RWPE2 (cell line): ENCODE results near the gene COX6A2.

Experiments used
- ATAC-seq: fragments of 200-7000 bp; cut with Tn5 transposase; 3 replicates; pipeline ENCODE4 v1.9.1; 2021; ENCODE audit warnings: low read depth
- DNase-seq: peaks from one replicate; pipeline ENCODE4 v3.0.0-alpha.2; 2020; ENCODE audit warnings: low spot score
- H3K27ac ChIP-seq: fragments of 450-650 bp; 2 replicates; pipeline ENCODE4 v1.5.1; 2017; ENCODE audit warnings: mild to moderate bottlenecking; ENCODE audit not compliant: poor library complexity, severe bottlenecking
- H3K27me3 ChIP-seq: fragments of 250-450 bp; sonication (Bioruptor Pico); 2 replicates; pipeline ENCODE4 v1.5.1; 2021; ENCODE audit warnings: mild to moderate bottlenecking, moderate library complexity; ENCODE audit not compliant: insufficient read depth, poor library complexity, severe bottlenecking
- H3K36me3 ChIP-seq: fragments of 250-450 bp; sonication (Bioruptor Pico); 2 replicates; pipeline ENCODE4 v1.5.1; 2020; ENCODE audit warnings: low read depth, mild to moderate bottlenecking, moderate library complexity
- H3K4me1 ChIP-seq: fragments of 250-450 bp; sonication (Bioruptor Pico); 2 replicates; pipeline ENCODE4 v1.5.1; 2021; ENCODE audit warnings: mild to moderate bottlenecking, moderate library complexity; ENCODE audit not compliant: insufficient read depth, poor library complexity, severe bottlenecking
- H3K4me3 ChIP-seq: fragments of 250-450 bp; sonication (Bioruptor Pico); 2 replicates; pipeline ENCODE4 v1.5.1; 2021; ENCODE audit warnings: mild to moderate bottlenecking, moderate library complexity; ENCODE audit not compliant: severe bottlenecking
- H3K9me3 ChIP-seq: fragments of 250-450 bp; sonication (Bioruptor Pico); 2 replicates; pipeline ENCODE4 v1.5.1; 2021; ENCODE audit warnings: mild to moderate bottlenecking, moderate library complexity; ENCODE audit not compliant: severe bottlenecking
- TF ChIP-seq, protein P1 (sequence below): fragments of 450-650 bp; IDR thresholded peaks from one replicate; pipeline ENCODE4 v1.5.1; 2017; ENCODE audit warnings: mild to moderate bottlenecking, moderate library complexity; ENCODE audit not compliant: poor library complexity, severe bottlenecking

The COX6A2 gene

DNA sequence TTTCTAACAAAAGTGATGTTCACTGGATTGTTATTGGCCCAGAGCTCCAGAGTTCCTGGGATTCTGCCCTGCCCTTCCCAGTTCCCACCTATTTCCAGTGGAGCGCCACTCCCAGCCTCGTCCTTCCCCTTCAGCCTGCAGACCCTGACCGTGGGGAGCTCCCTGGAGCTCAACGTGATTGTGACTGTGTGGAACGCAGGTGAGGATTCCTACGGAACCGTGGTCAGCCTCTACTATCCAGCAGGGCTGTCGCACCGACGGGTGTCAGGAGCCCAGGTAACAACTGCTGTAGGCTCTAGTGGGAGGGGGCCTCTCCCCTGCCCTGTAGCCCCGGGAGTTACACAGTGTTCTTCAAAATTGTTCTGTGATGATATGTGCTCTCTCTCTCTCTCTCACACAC, 11.8 kb downstream of the COX6A2 start:
- ATAC-seq (no peak), DNase-seq (no peak)
- Histone ChIP-seq H3K4me1 (no peaks in the 10 kb centered on the region), H3K4me3 (no peak overlapping the region), H3K27me3 (no peaks in the 10 kb centered on the region), H3K36me3 (no peaks in the 10 kb centered on the region), H3K9me3 (no peaks in the 10 kb centered on the region), H3K27ac (no peak overlapping the region)
- TF ChIP-seq, protein P1, sequence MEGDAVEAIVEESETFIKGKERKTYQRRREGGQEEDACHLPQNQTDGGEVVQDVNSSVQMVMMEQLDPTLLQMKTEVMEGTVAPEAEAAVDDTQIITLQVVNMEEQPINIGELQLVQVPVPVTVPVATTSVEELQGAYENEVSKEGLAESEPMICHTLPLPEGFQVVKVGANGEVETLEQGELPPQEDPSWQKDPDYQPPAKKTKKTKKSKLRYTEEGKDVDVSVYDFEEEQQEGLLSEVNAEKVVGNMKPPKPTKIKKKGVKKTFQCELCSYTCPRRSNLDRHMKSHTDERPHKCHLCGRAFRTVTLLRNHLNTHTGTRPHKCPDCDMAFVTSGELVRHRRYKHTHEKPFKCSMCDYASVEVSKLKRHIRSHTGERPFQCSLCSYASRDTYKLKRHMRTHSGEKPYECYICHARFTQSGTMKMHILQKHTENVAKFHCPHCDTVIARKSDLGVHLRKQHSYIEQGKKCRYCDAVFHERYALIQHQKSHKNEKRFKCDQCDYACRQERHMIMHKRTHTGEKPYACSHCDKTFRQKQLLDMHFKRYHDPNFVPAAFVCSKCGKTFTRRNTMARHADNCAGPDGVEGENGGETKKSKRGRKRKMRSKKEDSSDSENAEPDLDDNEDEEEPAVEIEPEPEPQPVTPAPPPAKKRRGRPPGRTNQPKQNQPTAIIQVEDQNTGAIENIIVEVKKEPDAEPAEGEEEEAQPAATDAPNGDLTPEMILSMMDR: no peak

DNA sequence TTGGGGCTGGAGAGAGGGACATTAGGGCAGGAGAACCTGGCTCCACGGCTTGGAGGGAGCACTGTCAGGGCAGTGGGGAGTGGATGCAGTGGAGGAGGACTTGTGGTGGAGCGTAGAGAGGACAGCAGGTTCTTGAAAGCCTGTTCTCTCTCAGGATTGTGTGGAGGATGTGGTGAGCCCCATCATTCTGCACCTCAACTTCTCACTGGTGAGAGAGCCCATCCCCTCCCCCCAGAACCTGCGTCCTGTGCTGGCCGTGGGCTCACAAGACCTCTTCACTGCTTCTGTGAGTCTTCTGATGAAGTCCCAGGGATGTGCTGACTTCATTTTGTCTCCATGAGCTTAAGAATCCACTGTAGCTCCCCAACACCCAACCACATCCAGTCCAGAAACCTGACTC, 13.5 kb downstream of the COX6A2 start:
- Histone ChIP-seq H3K27ac (no peak overlapping the region), H3K36me3 (no peaks in the 10 kb centered on the region), H3K27me3 (no peaks in the 10 kb centered on the region), H3K4me1 (no peaks in the 10 kb centered on the region), H3K4me3 (no peak overlapping the region), H3K9me3 (no peaks in the 10 kb centered on the region)
- ATAC-seq (no peak), DNase-seq (no peak)
- TF ChIP-seq, protein P1: no peak

DNA sequence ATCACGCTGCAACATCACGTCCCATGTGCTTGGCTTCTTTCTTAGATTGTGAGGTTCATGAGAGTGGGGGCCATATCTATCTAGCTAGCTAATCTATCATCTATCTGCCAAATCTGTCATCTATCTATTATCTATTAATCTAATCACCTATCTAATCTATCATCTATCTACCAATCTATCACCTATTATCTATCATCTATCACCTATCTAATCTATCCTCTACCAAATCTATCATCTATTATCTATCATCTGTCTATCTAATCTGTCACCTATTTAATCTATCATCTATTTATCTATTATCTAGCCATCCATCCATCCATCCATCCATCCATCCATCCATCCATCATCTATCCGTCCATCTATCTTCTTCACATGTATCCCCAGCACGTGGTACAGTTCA, 14.2 kb downstream of the COX6A2 start:
- Histone ChIP-seq H3K4me1 (no peaks in the 10 kb centered on the region), H3K27ac (no peak overlapping the region), H3K27me3 (no peaks in the 10 kb centered on the region), H3K4me3 (no peak overlapping the region), H3K9me3 (no peaks in the 10 kb centered on the region), H3K36me3 (no peaks in the 10 kb centered on the region)
- DNase-seq: no peak
- TF ChIP-seq, protein P1: no peak
- ATAC-seq: no peak

DNA sequence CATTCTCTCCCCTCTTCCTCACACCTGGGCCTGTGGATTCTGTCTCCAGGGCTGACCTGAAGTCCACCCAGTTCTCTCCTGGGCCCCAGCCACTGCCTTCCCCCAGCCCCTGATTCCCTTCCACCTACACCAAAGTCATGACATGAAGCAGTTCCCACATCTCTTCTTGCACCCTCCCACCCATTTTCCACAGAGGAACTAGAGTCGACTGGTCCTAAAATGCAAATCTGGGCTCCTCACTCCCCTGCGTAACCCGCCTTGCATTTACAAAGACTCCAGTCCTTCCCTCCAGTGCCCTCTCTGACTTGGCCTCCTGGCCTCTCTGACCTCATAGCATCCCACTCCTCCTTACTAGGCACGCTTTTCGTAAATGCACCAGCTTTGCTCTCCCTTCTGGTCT, 14.8 kb downstream of the COX6A2 start:
- H3K27me3 ChIP-seq: no peaks in the 10 kb centered on the region

DNA sequence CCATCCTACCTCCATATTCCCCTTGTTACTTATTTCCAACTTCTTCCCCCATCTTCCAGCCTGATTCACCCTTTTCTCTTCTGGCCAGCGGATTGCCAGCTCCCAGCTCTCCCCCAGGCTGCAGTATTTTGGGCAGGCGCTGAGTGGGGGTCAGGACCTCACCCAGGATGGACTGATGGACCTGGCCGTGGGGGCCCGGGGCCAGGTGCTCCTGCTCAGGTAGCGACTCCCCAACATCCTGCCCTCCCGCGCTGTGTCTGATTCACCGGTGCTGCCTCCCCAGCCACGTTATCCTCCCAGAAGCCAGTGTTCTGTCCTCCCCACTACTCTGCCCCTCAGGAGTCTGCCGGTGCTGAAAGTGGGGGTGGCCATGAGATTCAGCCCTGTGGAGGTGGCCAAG, 15.4 kb downstream of the COX6A2 start:
- no peak overlapping the region for H3K4me3 ChIP-seq
- no peaks in the 10 kb centered on the region for H3K9me3 ChIP-seq
- no peaks in the 10 kb centered on the region for H3K27me3 ChIP-seq
- DNase-seq (no peak), ATAC-seq (no peak)
- TF ChIP-seq, protein P1: no peak
- no peaks in the 10 kb centered on the region for H3K4me1 ChIP-seq
- H3K27ac ChIP-seq: no peak overlapping the region
- H3K36me3 ChIP-seq: no peaks in the 10 kb centered on the region

More for the DNA sequence above, 14.8 kb downstream of the COX6A2 start:
- Histone ChIP-seq H3K4me3 (no peak overlapping the region), H3K4me1 (no peaks in the 10 kb centered on the region), H3K27ac (no peak overlapping the region), H3K9me3 (no peaks in the 10 kb centered on the region), H3K36me3 (no peaks in the 10 kb centered on the region)
- TF ChIP-seq, protein P1: no peak
- ATAC-seq (no peak), DNase-seq (no peak)
